SK-N-SH (cell line): Measurements from ENCODE around the gene SAMD8. TPM values are rescaled to one million over a fixed set of nuclear protein-coding genes. Genes with fewer than 3 reads are reported as not detected.

Source experiments
- CTCF ChIA-PET: fragments of 300-600, 350-600 bp; formaldehyde crosslinking; extraction: SDS; loops from one replicate; lab custom pipeline; 2021; lab: Yijun Ruan, JAX
- POLR2A ChIA-PET: fragments of 350-600 bp; sonication (Branson Sonifier 250); formaldehyde crosslinking; extraction: SDS; loops from one replicate; lab custom pipeline; 2020; ENCODE audit warnings: antibody characterized with exemption, inconsistent platforms; lab: Yijun Ruan, JAX
- DNase-seq: peaks from one replicate; pipeline ENCODE4 v3.0.0; 2012
- H2AFZ ChIP-seq: fragments of 200-600 bp; sonication (generic); 2 replicates; pipeline ENCODE4 v1.8.1; 2016; ENCODE audit warnings: antibody characterized with exemption, mild to moderate bottlenecking, low read depth
- H3F3A ChIP-seq: fragments of 200-600 bp; sonication (generic); replicated peaks from 2 replicates; pipeline ENCODE3; 2016; ENCODE audit warnings: antibody characterized with exemption, mild to moderate bottlenecking; ENCODE audit not compliant: insufficient read depth
- H3K27ac ChIP-seq, 2 experiments: fragments of 200-500 bp in 1 of 2; fragments of 200-600 bp in 1 of 2; sonication (Bioruptor generic) in 1 of 2; sonication (generic), shearing (Covaris generic) in 1 of 2; 2 replicates each; pipeline versions ENCODE4 v1.5.1 to v1.6.1; 2014 to 2016; ENCODE audit warnings: low read depth in 2 of 2, inconsistent platforms in 1 of 2, low read length in 1 of 2, mild to moderate bottlenecking in 1 of 2, mixed read lengths in 1 of 2
- H3K27me3 ChIP-seq: fragments of 200-600 bp; sonication (generic), shearing (Covaris generic); 2 replicates; pipeline ENCODE4 v1.6.1; 2016; ENCODE audit warnings: mixed run types; ENCODE audit not compliant: insufficient read depth
- H3K36me3 ChIP-seq, 2 experiments: fragments of 200-500 bp in 1 of 2; fragments of 200-600 bp in 1 of 2; sonication (Bioruptor generic) in 1 of 2; sonication (generic) in 1 of 2; replicated peaks in 1 of 2; 2 replicates each; pipeline versions ENCODE3 to v1.5.1; 2014 to 2016; ENCODE audit warnings: low read length in 1 of 2, mild to moderate bottlenecking in 1 of 2; ENCODE audit not compliant: insufficient read depth in 2 of 2, control insufficient read depth in 1 of 2
- H3K4me1 ChIP-seq, 2 experiments: fragments of 200-500 bp in 1 of 2; fragments of 200-600 bp in 1 of 2; sonication (Bioruptor generic) in 1 of 2; sonication (generic), shearing (Covaris generic) in 1 of 2; 2 replicates each; pipeline versions ENCODE4 v1.5.1 to v1.6.1; 2014 to 2016; ENCODE audit warnings: low read depth in 1 of 2, low read length in 1 of 2, mixed run types in 1 of 2; ENCODE audit not compliant: insufficient read depth in 2 of 2, control insufficient read depth in 1 of 2
- H3K4me2 ChIP-seq: fragments of 200-600 bp; sonication (generic), shearing (Covaris generic); 2 replicates; pipeline ENCODE4 v1.6.1; 2017; ENCODE audit warnings: mixed run types
- H3K4me3 ChIP-seq, 2 experiments: fragments of 200-500 bp in 1 of 2; fragments of 200-600 bp in 1 of 2; sonication (Bioruptor generic) in 1 of 2; sonication (generic), shearing (Covaris generic) in 1 of 2; 2 replicates each; pipeline versions ENCODE4 v1.5.1 to v1.8.1; 2014 to 2016; ENCODE audit warnings: low read depth in 2 of 2, inconsistent platforms in 1 of 2, low read length in 1 of 2, mild to moderate bottlenecking in 1 of 2, mixed read lengths in 1 of 2, moderate library complexity in 1 of 2
- H3K79me2 ChIP-seq: fragments of 200-600 bp; sonication (generic); 2 replicates; pipeline ENCODE4 v1.8.1; 2017; ENCODE audit warnings: mild to moderate bottlenecking; ENCODE audit not compliant: insufficient read depth
- H3K9ac ChIP-seq: fragments of 200-600 bp; sonication (generic); 2 replicates; pipeline ENCODE4 v1.6.1; 2017; ENCODE audit warnings: mixed run types
- H3K9me2 ChIP-seq: fragments of 200-600 bp; sonication (generic); 2 replicates; pipeline ENCODE4 v1.6.1; 2017; ENCODE audit warnings: mixed run types
- H3K9me3 ChIP-seq: fragments of 200-600 bp; sonication (generic); 2 replicates; pipeline ENCODE4 v1.6.1; 2017; ENCODE audit warnings: mixed run types, mild to moderate bottlenecking, moderate library complexity
- H4K20me1 ChIP-seq: fragments of 200-600 bp; sonication (generic); 2 replicates; pipeline ENCODE4 v1.6.1; 2017; ENCODE audit warnings: mild to moderate bottlenecking, mixed run types; ENCODE audit not compliant: insufficient read depth
- CHD2 ChIP-seq: fragments of 150-350 bp; IDR thresholded peaks from 2 replicates; pipeline ENCODE4 v1.6.1; 2018; ENCODE audit warnings: low read length; ENCODE audit not compliant: partially characterized antibody
- CTCF ChIP-seq: fragments of 200-600 bp; sonication (generic); IDR thresholded peaks from 2 replicates; pipeline ENCODE4 v1.6.1; 2017; ENCODE audit warnings: antibody characterized with exemption, mild to moderate bottlenecking, moderate library complexity
- ELF1 ChIP-seq: IDR thresholded peaks from 2 replicates; pipeline ENCODE4 v1.4.0; 2012
- FOXJ3 ChIP-seq: sonication (generic); formaldehyde crosslinking; IDR thresholded peaks from 2 replicates; pipeline ENCODE4 v1.5.1; 2020; ENCODE audit warnings: mild to moderate bottlenecking, missing genetic modification reagents
- GABPA ChIP-seq: IDR thresholded peaks from 2 replicates; pipeline ENCODE4 v1.4.0; 2012; ENCODE audit warnings: low read depth, mild to moderate bottlenecking
- GATA2 ChIP-seq: sonication (generic); formaldehyde crosslinking; IDR thresholded peaks from 2 replicates; pipeline ENCODE4 v1.5.0; 2020; ENCODE audit warnings: mild to moderate bottlenecking, missing genetic modification reagents
- IRF3 ChIP-seq: fragments of 150-350 bp; IDR thresholded peaks from 2 replicates; pipeline ENCODE4 v1.6.1; 2016; ENCODE audit warnings: mild to moderate bottlenecking, low read depth, low read length
- JUND ChIP-seq: IDR thresholded peaks from 2 replicates; pipeline ENCODE4 v1.4.0; 2012
- MEF2A ChIP-seq: IDR thresholded peaks from 2 replicates; pipeline ENCODE4 v1.4.0; 2012; ENCODE audit warnings: low read depth, borderline replicate concordance
- MXI1 ChIP-seq: IDR thresholded peaks from 2 replicates; pipeline ENCODE4 v1.6.1; 2012; ENCODE audit warnings: mild to moderate bottlenecking, low read depth, low read length, improper control_type of control experiment
- NFIC ChIP-seq: IDR thresholded peaks from 2 replicates; pipeline ENCODE4 v1.4.0; 2012; ENCODE audit warnings: borderline replicate concordance
- NRF1 ChIP-seq: IDR thresholded peaks from 2 replicates; pipeline ENCODE4 v1.6.1; 2012; ENCODE audit warnings: low read depth, mild to moderate bottlenecking, low read length
- POLR2AphosphoS5 ChIP-seq: IDR thresholded peaks from 2 replicates; pipeline ENCODE4 v1.6.1; 2012; ENCODE audit warnings: low read depth, low read length
- RAD21 ChIP-seq: IDR thresholded peaks from 2 replicates; pipeline ENCODE4 v1.6.1; 2012; ENCODE audit warnings: mild to moderate bottlenecking, low read length
- RCOR1 ChIP-seq: fragments of 150-350 bp; IDR thresholded peaks from 2 replicates; pipeline ENCODE4 v1.6.1; 2017; ENCODE audit warnings: antibody characterized with exemption, low read length
- SIN3A ChIP-seq: IDR thresholded peaks from 2 replicates; pipeline ENCODE4 v1.6.1; 2012; ENCODE audit warnings: low read depth, mild to moderate bottlenecking, low read length, moderate library complexity, borderline replicate concordance
- SMC3 ChIP-seq: IDR thresholded peaks from 2 replicates; pipeline ENCODE4 v1.6.1; 2012; ENCODE audit warnings: low read depth, low read length, improper control_type of control experiment
- TAF1 ChIP-seq: IDR thresholded peaks from 2 replicates; pipeline ENCODE4 v1.6.1; 2012; ENCODE audit warnings: low read depth, mild to moderate bottlenecking, low read length, moderate library complexity, borderline replicate concordance
- TCF12 ChIP-seq: IDR thresholded peaks from 2 replicates; pipeline ENCODE4 v1.4.0; 2012
- TEAD4 ChIP-seq: IDR thresholded peaks from 2 replicates; pipeline ENCODE4 v1.4.0; 2012; ENCODE audit warnings: mild to moderate bottlenecking, borderline replicate concordance; ENCODE audit not compliant: insufficient read depth
- YY1 ChIP-seq: IDR thresholded peaks from 2 replicates; pipeline ENCODE4 v1.4.0; 2012; ENCODE audit warnings: low read depth, mild to moderate bottlenecking
- WGBS: methylation state at CpG from one replicate; pipeline ENCODE4 v1.1.6; 2017; ENCODE audit warnings: low lambda C conversion rate; 5-methylcytosine and 5-hydroxymethylcytosine counted together
- polyA plus RNA-seq, 3 experiments: library from polyadenylated mRNA; depleted of rRNA; stranded (reverse); fragments of >200 nt; gene quantifications; 2 replicates each; pipeline ENCODE4 v1.2.3, GENCODE V29; 2012
- TF ChIP-seq, protein P1 (sequence below): IDR thresholded peaks from 2 replicates; pipeline ENCODE4 v1.4.0; 2012; ENCODE audit warnings: low read depth, borderline replicate concordance

Gene SAMD8
- polyA plus RNA-seq, 1 of the 3 experiments (the other 2 are of a cell fraction): 9.7 TPM

- H4K20me1 ChIP-seq: peaks cover 26% of the 10 kb centered on the region
Measured at GRCh38 chr10:75140246-75140645, 28.8 kb downstream of the SAMD8 start.

GRCh38 chr10:75143353-75143752, 31.9 kb downstream of the SAMD8 start:
- CTCF ChIA-PET: interaction anchor here (1.0 kb wide), 1 partner anchor 44 kb away, joined by 3 read pairs; no protein-coding TSS in a partner anchor
- Histone ChIP-seq H4K20me1 (peaks cover 8% of the 10 kb centered on the region), H2AFZ (no peak overlapping the region), H3K79me2 (peaks cover 96% of the 10 kb centered on the region), H3K4me2 (no peak overlapping the region), H3K36me3 (no peaks in the 10 kb centered on the region), H3K9me2 (no peaks in the 10 kb centered on the region), H3K27me3 (no peaks in the 10 kb centered on the region), H3K9ac (no peak overlapping the region), H3F3A (peaks cover 22% of the 10 kb centered on the region), H3K27ac (peak overlapping the region in 1 of 2 experiments; percentile 66; a peak in 2 of 4 replicates), H3K4me1 (peaks cover 0 to under 1% of the 10 kb centered on the region in 2 experiments; a peak in 2 of 4 replicates), H3K9me3 (no peaks in the 10 kb centered on the region), H3K4me3 (no peak overlapping the region)
- 67% methylated on average over 1 of the region's 1 CpG for WGBS
- POLR2A ChIA-PET: no interaction called here
- no peak for DNase-seq
- no peak for TF ChIP-seq MEF2A
- no peak for TF ChIP-seq JUND
- TF ChIP-seq, protein P1, sequence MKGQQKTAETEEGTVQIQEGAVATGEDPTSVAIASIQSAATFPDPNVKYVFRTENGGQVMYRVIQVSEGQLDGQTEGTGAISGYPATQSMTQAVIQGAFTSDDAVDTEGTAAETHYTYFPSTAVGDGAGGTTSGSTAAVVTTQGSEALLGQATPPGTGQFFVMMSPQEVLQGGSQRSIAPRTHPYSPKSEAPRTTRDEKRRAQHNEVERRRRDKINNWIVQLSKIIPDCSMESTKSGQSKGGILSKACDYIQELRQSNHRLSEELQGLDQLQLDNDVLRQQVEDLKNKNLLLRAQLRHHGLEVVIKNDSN: no peak
- TF ChIP-seq IRF3: no peak
- no peak for TF ChIP-seq CTCF
- TF ChIP-seq ELF1: no peak
- no peak for TF ChIP-seq TEAD4
- TF ChIP-seq FOXJ3: no peak
- no peak for TF ChIP-seq TAF1
- no peak for TF ChIP-seq GABPA
- TF ChIP-seq GATA2 (CRISPR knock-in tag): no peak
- TF ChIP-seq YY1: no peak
- TF ChIP-seq TCF12: no peak
- TF ChIP-seq SMC3: no peak
- no peak for TF ChIP-seq NRF1
- TF ChIP-seq RAD21: no peak
- TF ChIP-seq SIN3A: no peak
- TF ChIP-seq POLR2AphosphoS5: no peak
- no peak for TF ChIP-seq NFIC

More at GRCh38 chr10:75140246-75140645, 28.8 kb downstream of the SAMD8 start:
- WGBS: 100% methylated on average over 4 of the region's 4 CpGs
- no peak overlapping the region for H3K9ac ChIP-seq
- no peak for DNase-seq
- TF ChIP-seq CTCF (no peak), RCOR1 (no peak), CHD2 (no peak), NRF1 (no peak), MEF2A (no peak), TAF1 (no peak), MXI1 (no peak), TCF12 (no peak)
- ChIA-PET POLR2A (no interaction called here), CTCF (no interaction called here)
- H3K27me3 ChIP-seq: no peaks in the 10 kb centered on the region
- peaks cover 91% of the 10 kb centered on the region for H3K79me2 ChIP-seq
- H3K36me3 ChIP-seq: no peaks in the 10 kb centered on the region
- H2AFZ ChIP-seq: no peak overlapping the region
- H3K4me1 ChIP-seq: peaks cover 3 to 13% of the 10 kb centered on the region in 2 experiments; a peak in 3 of 4 replicates
- no peak overlapping the region for H3K4me3 ChIP-seq
- H3F3A ChIP-seq: peaks cover 24% of the 10 kb centered on the region
- H3K4me2 ChIP-seq: no peak overlapping the region
- H3K9me2 ChIP-seq: no peaks in the 10 kb centered on the region
- H3K9me3 ChIP-seq: no peaks in the 10 kb centered on the region
- H3K27ac ChIP-seq: no peak overlapping the region
